ENCODE measurements around the gene RALGAPA2. TPM values are rescaled to one million over a fixed set of nuclear protein-coding genes. Genes with fewer than 3 reads are reported as not detected.

The RALGAPA2 gene
- total RNA-seq (2016; rRNA removed; fragmentation: Illumina TruSeq; extraction: Trizol) = 17.7 and 18.3 TPM in 2 replicates
- total RNA-seq (2016; cell fraction: cytosol; rRNA removed; fragmentation: Illumina TruSeq; extraction: Trizol; ENCODE audit: low read depth) = 3.1 and 4.5 TPM in 2 replicates
- total RNA-seq (2016; cell fraction: insoluble cytoplasmic fraction; rRNA removed; fragmentation: Illumina TruSeq; extraction: Trizol) = 16.3 and 18.8 TPM in 2 replicates
- 6.5 and 7.8 TPM in 2 replicates for total RNA-seq (2016; cell fraction: membrane; rRNA removed; fragmentation: Illumina TruSeq; extraction: Trizol)
- total RNA-seq (2016; cell fraction: nucleus; rRNA removed; fragmentation: Illumina TruSeq; extraction: Trizol) = 29.6 and 31.7 TPM in 2 replicates
- polyA plus RNA-seq (2011; rRNA removed) = 13.8 and 15.7 TPM in 2 replicates
- 8.0 and 13.3 TPM in 2 replicates for polyA plus RNA-seq (2011; cell fraction: cytosol; rRNA removed)
- 38.4 and 38.5 TPM in 2 replicates for polyA plus RNA-seq (2011; cell fraction: nucleus; rRNA removed)
- 18.4 and 27.5 TPM in 2 replicates for polyA plus RNA-seq (2012)
- polyA plus RNA-seq (2016; cell fraction: cytosol; fragmentation: Illumina TruSeq; extraction: Trizol; ENCODE audit: low read depth) = 0.49 and 0.67 TPM in 2 replicates
- polyA plus RNA-seq (2016; cell fraction: insoluble cytoplasmic fraction; fragmentation: Illumina TruSeq; extraction: Trizol; ENCODE audit: low read depth) = 8.9 and 11.7 TPM in 2 replicates
- 1.2 and 1.7 TPM in 2 replicates for polyA plus RNA-seq (2016; cell fraction: membrane; fragmentation: Illumina TruSeq; extraction: Trizol; ENCODE audit: low read depth)
- 17.2 and 18.1 TPM in 2 replicates for polyA plus RNA-seq (2016; cell fraction: nucleus; fragmentation: Illumina TruSeq; extraction: Trizol; ENCODE audit: insufficient read depth, low read depth)
- polyA minus RNA-seq (2011; rRNA and poly(A)+ RNA removed; ENCODE audit: low replicate concordance) = 7.3 and 40.9 TPM in 2 replicates
- polyA minus RNA-seq (2011; cell fraction: cytosol; rRNA and poly(A)+ RNA removed) = 20.8 and 29.0 TPM in 2 replicates
- polyA minus RNA-seq (2011; cell fraction: nucleus; rRNA and poly(A)+ RNA removed) = 158 and 172 TPM in 2 replicates
- percentile 76 among the genes with signal in this experiment for Bru-seq, nascent RNA
- BruChase-seq, experiment 1, labeled RNA remaining after a 6-hour chase = percentile 74 among the genes with signal in this experiment
- BruChase-seq, experiment 2, labeled RNA remaining after a 2-hour chase = percentile 73 among the genes with signal in this experiment
- long read RNA-seq, experiment 1, partial matches to known transcripts = 3 of 8 reads
- long read RNA-seq, experiment 1, other reads (novel, unspliced or antisense) = 5 of 8 reads
- long read RNA-seq, experiment 2, partial matches to known transcripts = 4 of 22 reads
- long read RNA-seq, experiment 2, other reads (novel, unspliced or antisense) = 18 of 22 reads

- ChIA-PET CTCF (ENCODE audit: low intra/inter-chr PET ratio, low total read pairs) (no interaction called here), POLR2A (interaction anchor here (0.6 to 2.0 kb wide), 12 partner anchors 8 to 1778 kb away, joined by 3 to 23 read pairs (median 4); partner anchors contain the start of genes CFAP61, CRNKL1 and XRN2)
- H2AFZ ChIP-seq (ENCODE audit: low read length) = peak within 1 kb of the TSS; percentile 89
- peak within 1 kb of the TSS; percentile 77 for H3K27ac ChIP-seq (ENCODE audit: extremely low read length, insufficient read depth, low read length)
- no peaks in the 10 kb centered on the region for H3K9me3 ChIP-seq (ENCODE audit: low read length)
- BruUV-seq (replicated peaks) = no TSS peak
- FAIRE-seq = peak; percentile 89
- intact Hi-C loops (cut with micrococcal nuclease; ENCODE audit: unreplicated experiment) (loop anchor here (1.0 to 5.0 kb wide), 3 partner anchors 13 to 590 kb away; partner anchors contain the start of gene XRN2), in situ Hi-C loops (cut with HindIII; ENCODE audit: extremely low pct_ligation_motif_present, low pct_unique_long_range_greater_than_20kb) (no loop called here)
- peaks cover 32% of the 10 kb centered on the region for H3K79me2 ChIP-seq (ENCODE audit: insufficient read depth, low read length)
- ATAC-seq = peak; percentile 96
- H4K20me1 ChIP-seq (ENCODE audit: insufficient read depth, low read length) = no peaks in the 10 kb centered on the region
- H3K4me2 ChIP-seq (ENCODE audit: low read depth, low read length) = peak within 1 kb of the TSS; percentile 98
- no peaks in the 10 kb centered on the region for H3K36me3 ChIP-seq (replicated peaks in 1 of 2; ENCODE audit: control insufficient read depth in 1 of 2, insufficient read depth in 2 of 2, low read length in 2 of 2)
- peak; percentile 100 for DNase-seq (ENCODE audit: low spot score)
- H3K4me1 ChIP-seq (ENCODE audit: insufficient read depth, low read length) = peaks cover 34% of the 10 kb centered on the region
- H3K27me3 ChIP-seq (ENCODE audit: control insufficient read depth in 1 of 2, insufficient read depth in 2 of 2, low read length in 2 of 2) = no peaks in the 10 kb centered on the region; a peak in 2 of 5 replicates
- H3K4me3 ChIP-seq (replicated peaks in 1 of 3; ENCODE audit: insufficient read depth in 1 of 3, low read depth in 2 of 3, low read length in 3 of 3) = peak within 1 kb of the TSS; percentile 83 to 99 (median 94)
- 1% methylated on average over 33 of the region's 87 CpGs for WGBS (ENCODE audit: low lambda C conversion rate)
- H3K9ac ChIP-seq (ENCODE audit: insufficient read depth, low read depth, low read length) = peak within 1 kb of the TSS; percentile 83
- no peak for TF ChIP-seq PRPF4 (IDR thresholded peaks at IDR 0.05; ENCODE audit: low read depth, low read length, poor library complexity, severe bottlenecking)
- no peak; the same call in 1 of the 2 replicates for TF ChIP-seq ZNF567 (CRISPR knock-in tag; IDR thresholded peaks at IDR 0.05; ENCODE audit: borderline replicate concordance)
- TF ChIP-seq ZNF230 (CRISPR knock-in tag; IDR thresholded peaks at IDR 0.05) = peak; percentile 89; the same call in 1 of the 2 replicates
- TF ChIP-seq CBX1 (IDR thresholded peaks at IDR 0.05; ENCODE audit: low read depth) = peak; percentile 93
- TF ChIP-seq ZNF773 (CRISPR knock-in tag; IDR thresholded peaks at IDR 0.05; ENCODE audit: borderline replicate concordance) = no peak
- TF ChIP-seq, protein P1, sequence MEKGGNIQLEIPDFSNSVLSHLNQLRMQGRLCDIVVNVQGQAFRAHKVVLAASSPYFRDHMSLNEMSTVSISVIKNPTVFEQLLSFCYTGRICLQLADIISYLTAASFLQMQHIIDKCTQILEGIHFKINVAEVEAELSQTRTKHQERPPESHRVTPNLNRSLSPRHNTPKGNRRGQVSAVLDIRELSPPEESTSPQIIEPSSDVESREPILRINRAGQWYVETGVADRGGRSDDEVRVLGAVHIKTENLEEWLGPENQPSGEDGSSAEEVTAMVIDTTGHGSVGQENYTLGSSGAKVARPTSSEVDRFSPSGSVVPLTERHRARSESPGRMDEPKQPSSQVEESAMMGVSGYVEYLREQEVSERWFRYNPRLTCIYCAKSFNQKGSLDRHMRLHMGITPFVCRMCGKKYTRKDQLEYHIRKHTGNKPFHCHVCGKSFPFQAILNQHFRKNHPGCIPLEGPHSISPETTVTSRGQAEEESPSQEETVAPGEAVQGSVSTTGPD (CRISPR knock-in tag; IDR thresholded peaks at IDR 0.05) = no peak
- TF ChIP-seq AHR (CRISPR knock-in tag; IDR thresholded peaks at IDR 0.05) = peak; percentile 67; the same call in 1 of the 2 replicates
- TF ChIP-seq, protein P2, sequence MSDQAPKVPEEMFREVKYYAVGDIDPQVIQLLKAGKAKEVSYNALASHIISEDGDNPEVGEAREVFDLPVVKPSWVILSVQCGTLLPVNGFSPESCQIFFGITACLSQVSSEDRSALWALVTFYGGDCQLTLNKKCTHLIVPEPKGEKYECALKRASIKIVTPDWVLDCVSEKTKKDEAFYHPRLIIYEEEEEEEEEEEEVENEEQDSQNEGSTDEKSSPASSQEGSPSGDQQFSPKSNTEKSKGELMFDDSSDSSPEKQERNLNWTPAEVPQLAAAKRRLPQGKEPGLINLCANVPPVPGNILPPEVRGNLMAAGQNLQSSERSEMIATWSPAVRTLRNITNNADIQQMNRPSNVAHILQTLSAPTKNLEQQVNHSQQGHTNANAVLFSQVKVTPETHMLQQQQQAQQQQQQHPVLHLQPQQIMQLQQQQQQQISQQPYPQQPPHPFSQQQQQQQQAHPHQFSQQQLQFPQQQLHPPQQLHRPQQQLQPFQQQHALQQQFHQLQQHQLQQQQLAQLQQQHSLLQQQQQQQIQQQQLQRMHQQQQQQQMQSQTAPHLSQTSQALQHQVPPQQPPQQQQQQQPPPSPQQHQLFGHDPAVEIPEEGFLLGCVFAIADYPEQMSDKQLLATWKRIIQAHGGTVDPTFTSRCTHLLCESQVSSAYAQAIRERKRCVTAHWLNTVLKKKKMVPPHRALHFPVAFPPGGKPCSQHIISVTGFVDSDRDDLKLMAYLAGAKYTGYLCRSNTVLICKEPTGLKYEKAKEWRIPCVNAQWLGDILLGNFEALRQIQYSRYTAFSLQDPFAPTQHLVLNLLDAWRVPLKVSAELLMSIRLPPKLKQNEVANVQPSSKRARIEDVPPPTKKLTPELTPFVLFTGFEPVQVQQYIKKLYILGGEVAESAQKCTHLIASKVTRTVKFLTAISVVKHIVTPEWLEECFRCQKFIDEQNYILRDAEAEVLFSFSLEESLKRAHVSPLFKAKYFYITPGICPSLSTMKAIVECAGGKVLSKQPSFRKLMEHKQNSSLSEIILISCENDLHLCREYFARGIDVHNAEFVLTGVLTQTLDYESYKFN (CRISPR knock-in tag; conservative IDR thresholded peaks at IDR 0.05) = peak; percentile 59
- TF ChIP-seq, protein P3, sequence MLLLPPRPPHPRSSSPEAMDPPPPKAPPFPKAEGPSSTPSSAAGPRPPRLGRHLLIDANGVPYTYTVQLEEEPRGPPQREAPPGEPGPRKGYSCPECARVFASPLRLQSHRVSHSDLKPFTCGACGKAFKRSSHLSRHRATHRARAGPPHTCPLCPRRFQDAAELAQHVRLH (CRISPR knock-in tag; IDR thresholded peaks at IDR 0.05; ENCODE audit: borderline replicate concordance, low read depth) = peak; percentile 77; the same call in 1 of the 2 replicates
- TF ChIP-seq ZNF883 (CRISPR knock-in tag; IDR thresholded peaks at IDR 0.05; ENCODE audit: not compliant biosample characterization) = peak; percentile 30
- no peak; the same call in 1 of the 2 replicates for TF ChIP-seq ZNF766 (CRISPR knock-in tag; IDR thresholded peaks at IDR 0.05; ENCODE audit: borderline replicate concordance)
- TF ChIP-seq ZFP36 (IDR thresholded peaks at IDR 0.05; ENCODE audit: borderline replicate concordance, low read depth, low read length, partially characterized antibody) = no peak
These were observed at the start of gene RALGAPA2 for GRCh38 chr20:20712474-20713243. TSS of gene RALGAPA2 (minus strand) at chr20:20712644. CDS start at chr20:20712480, 164 bp downstream.

Measured in HepG2 (cell line).